ENCODE data around the gene FHIP2A.

DNA sequence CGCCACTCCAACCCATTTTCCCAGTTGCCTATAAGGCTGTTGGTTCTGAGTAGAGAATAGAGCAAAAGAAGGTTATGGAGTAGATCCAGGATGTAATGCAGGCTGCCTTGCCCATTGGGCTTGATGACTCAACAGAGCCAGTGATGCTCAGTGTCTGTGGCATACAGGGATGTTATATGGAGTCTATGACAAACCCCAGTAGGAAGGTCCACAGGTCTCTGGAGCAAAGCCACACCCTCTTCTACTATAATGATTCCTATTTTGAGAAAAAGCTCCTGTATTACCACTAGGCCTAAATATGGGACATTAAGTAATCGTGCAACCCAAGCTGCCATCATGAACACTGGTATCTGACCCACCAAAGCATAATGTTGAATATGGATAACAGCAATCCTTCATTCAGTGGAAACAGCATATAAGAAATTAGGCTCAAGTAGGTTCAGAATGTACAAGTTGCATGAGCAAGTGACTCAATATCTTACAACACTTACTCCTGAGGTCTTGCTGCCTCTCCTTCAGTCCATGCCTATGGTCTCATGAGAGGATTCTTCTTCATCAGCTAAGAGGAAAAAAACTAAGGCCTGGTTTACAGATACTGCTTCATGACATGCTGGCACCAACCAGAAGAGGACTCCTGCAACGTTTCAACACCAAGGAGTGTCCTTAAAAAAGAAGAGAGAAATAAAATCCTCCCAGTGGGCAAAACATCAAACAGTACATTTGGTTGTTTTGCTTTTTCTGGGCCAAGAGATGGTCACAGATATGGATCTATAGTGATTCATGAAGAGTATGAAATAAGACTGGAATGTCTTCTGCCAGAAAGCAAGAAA is 14.8 kb upstream of the FHIP2A start:
- TF ChIP-seq, protein P1, sequence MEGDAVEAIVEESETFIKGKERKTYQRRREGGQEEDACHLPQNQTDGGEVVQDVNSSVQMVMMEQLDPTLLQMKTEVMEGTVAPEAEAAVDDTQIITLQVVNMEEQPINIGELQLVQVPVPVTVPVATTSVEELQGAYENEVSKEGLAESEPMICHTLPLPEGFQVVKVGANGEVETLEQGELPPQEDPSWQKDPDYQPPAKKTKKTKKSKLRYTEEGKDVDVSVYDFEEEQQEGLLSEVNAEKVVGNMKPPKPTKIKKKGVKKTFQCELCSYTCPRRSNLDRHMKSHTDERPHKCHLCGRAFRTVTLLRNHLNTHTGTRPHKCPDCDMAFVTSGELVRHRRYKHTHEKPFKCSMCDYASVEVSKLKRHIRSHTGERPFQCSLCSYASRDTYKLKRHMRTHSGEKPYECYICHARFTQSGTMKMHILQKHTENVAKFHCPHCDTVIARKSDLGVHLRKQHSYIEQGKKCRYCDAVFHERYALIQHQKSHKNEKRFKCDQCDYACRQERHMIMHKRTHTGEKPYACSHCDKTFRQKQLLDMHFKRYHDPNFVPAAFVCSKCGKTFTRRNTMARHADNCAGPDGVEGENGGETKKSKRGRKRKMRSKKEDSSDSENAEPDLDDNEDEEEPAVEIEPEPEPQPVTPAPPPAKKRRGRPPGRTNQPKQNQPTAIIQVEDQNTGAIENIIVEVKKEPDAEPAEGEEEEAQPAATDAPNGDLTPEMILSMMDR (IDR thresholded peaks at IDR 0.05), result no peak
- TF ChIP-seq POLR2A (IDR thresholded peaks at IDR 0.05), result no peak

Data from testis (tissue), 2 donors.